PFSK-1 (cell line): Measurements from ENCODE around the gene EMC8.

Source experiments
- FOXP2 ChIP-seq: optimal IDR thresholded peaks from 2 replicates; pipeline ENCODE3; 2011; ENCODE audit warnings: borderline replicate concordance, control low read depth, inconsistent platforms; ENCODE audit not compliant: insufficient read depth; ENCODE audit errors: extremely low read length, extremely low read depth
- POLR2AphosphoS5 ChIP-seq: IDR thresholded peaks from 2 replicates; pipeline ENCODE4 v1.6.1; 2012; ENCODE audit warnings: low read depth, mild to moderate bottlenecking, control low read depth, low read length, moderate library complexity
- SIN3A ChIP-seq: IDR thresholded peaks from 2 replicates; pipeline ENCODE4 v1.6.1; 2012; ENCODE audit warnings: mild to moderate bottlenecking, low read length, moderate library complexity, borderline replicate concordance; ENCODE audit not compliant: insufficient read depth
- TAF1 ChIP-seq: IDR thresholded peaks from 2 replicates; pipeline ENCODE4 v1.6.1; 2012; ENCODE audit warnings: low read length, control low read depth, borderline replicate concordance; ENCODE audit not compliant: insufficient read depth
- TF ChIP-seq, protein P1 (sequence below), 2 experiments: IDR thresholded peaks; 2 replicates each; pipeline versions ENCODE4 v1.6.1 to v1.8.0; 2011 to 2012; ENCODE audit warnings: low read depth in 2 of 2, low read length in 2 of 2, control low read depth in 1 of 2, inconsistent platforms in 1 of 2, mild to moderate bottlenecking in 1 of 2, moderate library complexity in 1 of 2; ENCODE audit not compliant: insufficient read depth in 1 of 2

EMC8 gene

GRCh38 chr16:85730186-85730465 is 69.2 kb downstream of the EMC8 start:
- TF ChIP-seq, protein P1, sequence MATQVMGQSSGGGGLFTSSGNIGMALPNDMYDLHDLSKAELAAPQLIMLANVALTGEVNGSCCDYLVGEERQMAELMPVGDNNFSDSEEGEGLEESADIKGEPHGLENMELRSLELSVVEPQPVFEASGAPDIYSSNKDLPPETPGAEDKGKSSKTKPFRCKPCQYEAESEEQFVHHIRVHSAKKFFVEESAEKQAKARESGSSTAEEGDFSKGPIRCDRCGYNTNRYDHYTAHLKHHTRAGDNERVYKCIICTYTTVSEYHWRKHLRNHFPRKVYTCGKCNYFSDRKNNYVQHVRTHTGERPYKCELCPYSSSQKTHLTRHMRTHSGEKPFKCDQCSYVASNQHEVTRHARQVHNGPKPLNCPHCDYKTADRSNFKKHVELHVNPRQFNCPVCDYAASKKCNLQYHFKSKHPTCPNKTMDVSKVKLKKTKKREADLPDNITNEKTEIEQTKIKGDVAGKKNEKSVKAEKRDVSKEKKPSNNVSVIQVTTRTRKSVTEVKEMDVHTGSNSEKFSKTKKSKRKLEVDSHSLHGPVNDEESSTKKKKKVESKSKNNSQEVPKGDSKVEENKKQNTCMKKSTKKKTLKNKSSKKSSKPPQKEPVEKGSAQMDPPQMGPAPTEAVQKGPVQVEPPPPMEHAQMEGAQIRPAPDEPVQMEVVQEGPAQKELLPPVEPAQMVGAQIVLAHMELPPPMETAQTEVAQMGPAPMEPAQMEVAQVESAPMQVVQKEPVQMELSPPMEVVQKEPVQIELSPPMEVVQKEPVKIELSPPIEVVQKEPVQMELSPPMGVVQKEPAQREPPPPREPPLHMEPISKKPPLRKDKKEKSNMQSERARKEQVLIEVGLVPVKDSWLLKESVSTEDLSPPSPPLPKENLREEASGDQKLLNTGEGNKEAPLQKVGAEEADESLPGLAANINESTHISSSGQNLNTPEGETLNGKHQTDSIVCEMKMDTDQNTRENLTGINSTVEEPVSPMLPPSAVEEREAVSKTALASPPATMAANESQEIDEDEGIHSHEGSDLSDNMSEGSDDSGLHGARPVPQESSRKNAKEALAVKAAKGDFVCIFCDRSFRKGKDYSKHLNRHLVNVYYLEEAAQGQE (IDR thresholded peaks at IDR 0.05; ENCODE audit: insufficient read depth in 1 of 2, low read depth in 2 of 2, low read length in 2 of 2), result no peak
- TF ChIP-seq SIN3A (no peak), TAF1 (no peak), POLR2AphosphoS5 (no peak), FOXP2 (no peak)

DNA sequence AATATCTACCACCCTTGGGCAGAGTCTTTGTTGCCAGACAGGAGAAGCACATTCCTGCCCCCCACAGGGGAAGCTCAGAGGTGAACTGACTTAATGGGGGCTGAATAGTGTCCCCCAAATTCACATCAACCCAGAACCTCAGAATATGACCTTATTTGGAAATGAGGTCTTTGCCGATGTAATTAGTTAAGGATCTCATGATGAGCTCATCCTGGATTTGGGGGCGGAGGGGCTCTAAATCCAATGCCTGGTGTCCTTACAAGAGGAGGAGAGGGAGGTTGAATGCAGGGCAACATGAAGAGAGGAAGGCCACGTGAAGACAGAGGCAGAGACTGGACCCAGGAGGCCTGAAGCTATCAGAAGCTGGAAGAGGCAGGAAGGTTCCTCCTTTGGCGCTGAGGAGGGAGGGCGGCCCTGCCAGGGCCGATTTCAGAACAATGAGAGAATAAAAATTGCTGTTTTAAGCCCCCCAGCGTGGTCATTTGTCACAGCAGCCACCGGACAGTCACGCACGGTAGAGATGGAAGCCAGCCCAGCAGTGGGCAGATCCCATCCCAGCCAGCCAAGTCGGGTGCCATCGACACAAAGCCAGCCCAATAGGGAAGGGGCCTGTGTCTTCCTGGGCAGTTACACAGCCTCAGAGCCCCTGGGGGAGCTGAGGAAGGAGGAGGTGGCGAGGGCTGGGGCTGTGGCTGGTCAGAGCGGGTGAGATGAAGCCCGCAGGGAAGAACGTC is 69.7 kb downstream of the EMC8 start:
- TF ChIP-seq, protein P1 (IDR thresholded peaks at IDR 0.05; ENCODE audit: insufficient read depth in 1 of 2, low read depth in 2 of 2, low read length in 2 of 2), result no peak
- TF ChIP-seq POLR2AphosphoS5 (no peak), FOXP2 (no peak), SIN3A (no peak)

DNA sequence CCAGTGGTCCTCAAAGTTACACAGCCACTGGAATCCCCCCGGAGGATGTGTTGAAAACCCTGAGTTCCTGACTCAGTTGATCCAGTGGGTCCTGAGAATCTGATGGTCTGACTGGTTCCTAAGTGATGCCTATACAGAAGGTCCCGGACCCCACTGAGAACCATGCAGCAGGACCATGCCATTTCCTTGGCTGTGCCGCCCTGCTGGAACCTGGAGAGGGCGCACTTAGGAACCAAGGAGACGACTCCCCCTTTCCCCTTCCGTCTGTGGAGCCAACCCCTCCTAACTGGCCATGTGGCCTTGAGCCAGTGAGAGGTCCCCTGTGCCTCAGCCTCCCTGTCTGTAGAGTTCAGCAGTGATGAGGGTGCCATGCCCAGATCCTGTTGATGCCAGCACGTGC is 70.5 kb downstream of the EMC8 start:
- TF ChIP-seq TAF1 (no peak), POLR2AphosphoS5 (no peak), FOXP2 (no peak), SIN3A (no peak)
- TF ChIP-seq, protein P1 (IDR thresholded peaks at IDR 0.05; ENCODE audit: insufficient read depth in 1 of 2, low read depth in 2 of 2, low read length in 2 of 2), result no peak
